Neuronal stem cell (in vitro differentiated cells): ENCODE results near the gene PAPPA. TPM values are rescaled to one million over a fixed set of nuclear protein-coding genes. Genes with fewer than 3 reads are reported as not detected.

ENCODE experiments used
- DNase-seq: peaks from one replicate; pipeline ENCODE4 v3.0.0-alpha.2; 2013; ENCODE audit warnings: low spot score
- H2AFZ ChIP-seq: one replicate; pipeline ENCODE4 v1.6.1; 2013; ENCODE audit warnings: mild to moderate bottlenecking, low read length, inconsistent platforms
- H2AK5ac ChIP-seq: 2 replicates; pipeline ENCODE4 v1.6.1; 2013; ENCODE audit warnings: low read depth, mild to moderate bottlenecking, inconsistent platforms, low read length, moderate library complexity, mixed read lengths
- H2BK120ac ChIP-seq: 2 replicates; pipeline ENCODE4 v1.6.1; 2013; ENCODE audit warnings: low read depth, mild to moderate bottlenecking, inconsistent platforms, low read length, moderate library complexity, mixed read lengths
- H2BK12ac ChIP-seq: one replicate; pipeline ENCODE4 v1.6.1; 2013; ENCODE audit warnings: low read length, inconsistent platforms
- H2BK15ac ChIP-seq: 2 replicates; pipeline ENCODE4 v1.6.1; 2013; ENCODE audit warnings: mild to moderate bottlenecking, low read length, inconsistent platforms, mixed read lengths
- H2BK5ac ChIP-seq: one replicate; pipeline ENCODE4 v1.6.1; 2013; ENCODE audit warnings: inconsistent platforms, mild to moderate bottlenecking, low read length, moderate library complexity
- H3K14ac ChIP-seq: one replicate; pipeline ENCODE4 v1.6.1; 2013; ENCODE audit warnings: low read length, inconsistent platforms
- H3K18ac ChIP-seq: 2 replicates; pipeline ENCODE4 v1.6.1; 2013; ENCODE audit warnings: low read length, inconsistent platforms
- H3K23ac ChIP-seq: 2 replicates; pipeline ENCODE4 v1.6.1; 2013; ENCODE audit warnings: low read depth, mild to moderate bottlenecking, mixed read lengths, low read length, inconsistent platforms; ENCODE audit not compliant: poor library complexity
- H3K27ac ChIP-seq: replicated peaks from 3 replicates; pipeline ENCODE4 v1.5.1; 2013; ENCODE audit warnings: low read length, inconsistent platforms
- H3K27me3 ChIP-seq, 3 experiments: 2 replicates each; pipeline ENCODE4 v1.6.1; 2013; ENCODE audit warnings: low read length in 3 of 3, mild to moderate bottlenecking in 2 of 3, inconsistent platforms in 1 of 3, low read depth in 1 of 3, mixed read lengths in 1 of 3, moderate library complexity in 1 of 3; ENCODE audit not compliant: control insufficient read depth in 3 of 3, insufficient read depth in 3 of 3
- H3K36me3 ChIP-seq, 2 donors: replicated peaks in 1 of 2; 2 replicates each; pipeline ENCODE4 v1.6.1; 2013; ENCODE audit warnings: low read length in 2 of 2; ENCODE audit not compliant: control insufficient read depth in 2 of 2, insufficient read depth in 2 of 2
- H3K4ac ChIP-seq: 2 replicates; pipeline ENCODE4 v1.6.1; 2013; ENCODE audit warnings: inconsistent platforms, mild to moderate bottlenecking, low read length, moderate library complexity
- H3K4me1 ChIP-seq, 2 donors: 1 replicate in 1 of 2; 2 replicates in 1 of 2; pipeline ENCODE4 v1.6.1; 2013; ENCODE audit warnings: low read length in 2 of 2, low read depth in 1 of 2; ENCODE audit not compliant: control insufficient read depth in 2 of 2, insufficient read depth in 1 of 2
- H3K4me2 ChIP-seq: one replicate; pipeline ENCODE4 v1.6.1; 2013; ENCODE audit warnings: mild to moderate bottlenecking, low read length, inconsistent platforms; ENCODE audit not compliant: insufficient read depth, poor library complexity, severe bottlenecking
- H3K4me3 ChIP-seq, 2 donors: 2 replicates each; pipeline ENCODE4 v1.5.1; 2013; ENCODE audit warnings: low read length in 2 of 2, mild to moderate bottlenecking in 2 of 2, inconsistent platforms in 1 of 2, moderate library complexity in 1 of 2
- H3K79me1 ChIP-seq: one replicate; pipeline ENCODE4 v1.6.1; 2013; ENCODE audit warnings: low read depth, mild to moderate bottlenecking, inconsistent platforms, low read length, moderate library complexity
- H3K9ac ChIP-seq: one replicate; pipeline ENCODE4 v1.6.1; 2013; ENCODE audit warnings: mild to moderate bottlenecking, low read depth, low read length, inconsistent platforms; ENCODE audit not compliant: poor library complexity
- H3K9me3 ChIP-seq, 2 donors: replicated peaks in 1 of 2; 2 replicates each; pipeline versions ENCODE3 to v1.6.1; 2013; ENCODE audit warnings: low read length in 2 of 2, mild to moderate bottlenecking in 2 of 2, inconsistent platforms in 1 of 2, low read depth in 1 of 2, mixed read lengths in 1 of 2, moderate library complexity in 1 of 2; ENCODE audit not compliant: control insufficient read depth in 2 of 2, insufficient read depth in 1 of 2
- H4K8ac ChIP-seq: one replicate; pipeline ENCODE4 v1.6.1; 2013; ENCODE audit warnings: low read depth, mild to moderate bottlenecking, inconsistent platforms, low read length, moderate library complexity
- H4K91ac ChIP-seq: one replicate; pipeline ENCODE4 v1.6.1; 2013; ENCODE audit warnings: low read length, low read depth, mild to moderate bottlenecking, inconsistent platforms; ENCODE audit not compliant: poor library complexity
- WGBS, 2 donors: extraction: QIAGEN DNeasy Blood & Tissue Kit; methylation state at CpG; one replicate each; pipeline ENCODE4 v1.1.7; 2013; ENCODE audit warnings: missing lambda C conversion rate in 2 of 2, mixed read lengths in 1 of 2; ENCODE audit not compliant: insufficient read length in 2 of 2, insufficient replicate concordance in 1 of 2; ENCODE audit errors: extremely low coverage in 2 of 2; 5-methylcytosine and 5-hydroxymethylcytosine counted together
- polyA plus RNA-seq, 2 experiments: library from polyadenylated mRNA; stranded (reverse); fragments of 200-250 nt; gene quantifications; one replicate each; pipeline ENCODE4 v1.2.3, GENCODE V29; 2013

PAPPA gene
- polyA plus RNA-seq (2013, experiment 1 of 2): 0.35 TPM
- polyA plus RNA-seq (2013, experiment 2 of 2): 0.37 TPM

GRCh38 chr9:116153765-116154333 is at the start of gene PAPPA:
Gene PAPPA, plus strand, starts transcription at chr9:116153791. Its CDS starts 382 bp downstream, at chr9:116154173.
- Histone ChIP-seq H3K4me1 (peaks cover 24 to 28% of the 10 kb centered on the region in 2 donors), H3K9ac (peak within 1 kb of the TSS; percentile 82), H3K23ac (peak within 1 kb of the TSS; percentile 34), H3K27ac (no peak within 1 kb of the TSS), H3K27me3 (peaks cover 0 to 30% (median 10%) of the 10 kb centered on the region in 3 experiments), H3K14ac (peak within 1 kb of the TSS; percentile 49), H2BK12ac (no peak within 1 kb of the TSS), H3K4me3 (peak within 1 kb of the TSS; percentile 67 to 77), H3K4ac (no peak within 1 kb of the TSS), H2BK5ac (no peak within 1 kb of the TSS), H2BK15ac (no peak within 1 kb of the TSS), H4K8ac (no peak within 1 kb of the TSS), H3K18ac (peak within 1 kb of the TSS; percentile 84), H3K4me2 (peak within 1 kb of the TSS; percentile 97), H3K36me3 (peaks cover 0 to 7% of the 10 kb centered on the region in 2 donors), H4K91ac (no peak within 1 kb of the TSS), H2AK5ac (no peak within 1 kb of the TSS), H3K79me1 (no peaks in the 10 kb centered on the region), H3K9me3 (no peaks in the 10 kb centered on the region), H2AFZ (peak within 1 kb of the TSS; percentile 94), H2BK120ac (no peak within 1 kb of the TSS)
- no peak for DNase-seq
- no CpG with 5 or more reads among the region's 41 CpGs for WGBS, 2 donors

DNA sequence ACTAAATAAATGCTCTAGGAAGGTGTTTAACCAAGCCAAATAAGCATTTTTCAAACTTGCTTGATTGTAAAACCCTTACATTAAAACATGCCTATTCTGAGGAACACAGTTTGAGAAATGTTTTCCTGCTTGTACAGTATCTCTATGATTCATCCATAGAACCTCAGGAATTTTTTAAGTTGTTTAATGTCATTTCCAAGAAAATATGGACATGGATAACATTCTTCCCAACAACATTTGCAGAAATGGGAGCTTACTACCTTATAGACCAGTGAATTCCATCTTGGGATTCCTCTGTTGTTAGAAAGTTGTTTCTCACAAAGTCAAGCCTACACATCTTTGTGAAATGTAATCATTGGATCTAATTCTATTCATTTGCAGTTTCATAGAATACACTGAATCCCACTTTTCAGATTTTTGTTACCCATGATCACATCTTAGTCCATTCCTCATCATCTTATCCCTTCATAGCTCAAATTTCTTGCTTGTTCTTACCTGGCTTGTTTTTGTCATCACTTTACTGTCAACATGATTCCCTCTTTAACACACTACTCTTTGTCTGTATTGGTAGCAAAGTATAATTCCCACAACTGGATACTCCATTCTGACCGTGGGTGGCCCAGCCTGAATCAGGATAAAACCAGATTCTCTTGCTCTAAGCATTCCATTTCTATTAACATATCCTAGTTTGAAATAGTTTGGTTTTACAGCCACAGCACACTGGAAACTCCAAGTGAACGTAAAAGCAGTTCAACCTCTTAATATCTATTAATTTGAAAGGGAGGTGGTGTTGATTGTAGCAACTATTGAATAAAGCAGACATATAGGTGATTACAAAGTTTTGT is 49.4 kb upstream of the PAPPA start:
- no CpG with 5 or more reads among the region's 2 CpGs for WGBS, 2 donors
- Histone ChIP-seq H3K4me2 (no peak overlapping the region), H3K9ac (no peak overlapping the region), H3K4me1 (no peaks in the 10 kb centered on the region), H3K4ac (no peak overlapping the region), H4K91ac (no peak overlapping the region), H2BK5ac (no peak overlapping the region), H3K4me3 (no peak overlapping the region), H2BK12ac (no peak overlapping the region), H2AFZ (peak overlapping the region; percentile 25), H2BK15ac (no peak overlapping the region), H3K18ac (no peak overlapping the region), H2AK5ac (no peak overlapping the region), H3K79me1 (no peaks in the 10 kb centered on the region), H3K36me3 (no peaks in the 10 kb centered on the region), H3K14ac (no peak overlapping the region), H3K27me3 (no peaks in the 10 kb centered on the region), H2BK120ac (no peak overlapping the region), H3K9me3 (no peaks in the 10 kb centered on the region), H3K27ac (no peak overlapping the region), H3K23ac (no peak overlapping the region), H4K8ac (no peak overlapping the region)
- no peak for DNase-seq

GRCh38 chr9:116112236-116112635 is 41.4 kb upstream of the PAPPA start:
- Histone ChIP-seq H3K4me2 (no peak overlapping the region), H3K18ac (no peak overlapping the region), H2BK5ac (no peak overlapping the region), H4K91ac (no peak overlapping the region), H3K9ac (no peak overlapping the region), H2BK120ac (no peak overlapping the region), H3K4me3 (no peak overlapping the region), H3K79me1 (no peaks in the 10 kb centered on the region), H2BK15ac (no peak overlapping the region), H3K9me3 (no peaks in the 10 kb centered on the region), H3K36me3 (no peaks in the 10 kb centered on the region), H3K27me3 (no peaks in the 10 kb centered on the region), H2AFZ (no peak overlapping the region), H3K27ac (no peak overlapping the region), H2BK12ac (no peak overlapping the region), H3K14ac (no peak overlapping the region), H2AK5ac (no peak overlapping the region), H3K4ac (no peak overlapping the region), H3K4me1 (peaks cover 0 to 5% of the 10 kb centered on the region in 2 donors), H3K23ac (no peak overlapping the region), H4K8ac (no peak overlapping the region)
- no peak for DNase-seq
- no CpG with 5 or more reads among the region's 1 CpG for WGBS, 2 donors

- no peak overlapping the region for H4K8ac ChIP-seq
- H3K23ac ChIP-seq: no peak overlapping the region
- no peak overlapping the region for H3K4ac ChIP-seq
- no peak overlapping the region for H2BK12ac ChIP-seq
- no peak overlapping the region for H2BK5ac ChIP-seq
- no peak overlapping the region for H2BK15ac ChIP-seq
- H4K91ac ChIP-seq: no peak overlapping the region
- H3K9ac ChIP-seq: no peak overlapping the region
- H3K79me1 ChIP-seq: no peaks in the 10 kb centered on the region
- no peak overlapping the region for H3K14ac ChIP-seq
- DNase-seq: no peak
- no peak overlapping the region for H3K18ac ChIP-seq
- no peak overlapping the region for H2AFZ ChIP-seq
- no peaks in the 10 kb centered on the region for H3K9me3 ChIP-seq
- H3K4me1 ChIP-seq: peaks cover 0 to 5% of the 10 kb centered on the region in 2 donors
- no peaks in the 10 kb centered on the region for H3K27me3 ChIP-seq
- H2BK120ac ChIP-seq: no peak overlapping the region
- H3K4me3 ChIP-seq: no peak overlapping the region
- no peak overlapping the region for H3K4me2 ChIP-seq
- no peaks in the 10 kb centered on the region for H3K36me3 ChIP-seq
- H3K27ac ChIP-seq: no peak overlapping the region
- WGBS, 2 donors: 100% methylated on average over 1 of the region's 6 CpGs
- no peak overlapping the region for H2AK5ac ChIP-seq
Measured at GRCh38 chr9:116115761-116116353, 37.7 kb upstream of the PAPPA start.
